NCI-H524 (cell line): ENCODE data around the gene HPRT1.

Experiments
- DNase-seq, 2 experiments: peaks; one replicate each; lab custom pipeline; 2025; lab: John Stamatoyannopoulos, UW

HPRT1 gene

GRCh38 chrX:134543288-134543687 lies 83.3 kb downstream of the HPRT1 start:
- DNase-seq = no peak

- no peak for DNase-seq
These were observed 84.2 kb downstream of the HPRT1 start for GRCh38 chrX:134544135-134544512.

- no peak for DNase-seq
These were observed 84.7 kb downstream of the HPRT1 start for GRCh38 chrX:134544513-134545151.

- no peak for DNase-seq
These were observed 85.5 kb downstream of the HPRT1 start for GRCh38 chrX:134545510-134545909.

GRCh38 chrX:134546187-134546586 lies 86.2 kb downstream of the HPRT1 start:
- DNase-seq = no peak

GRCh38 chrX:134547047-134547679 lies 87.2 kb downstream of the HPRT1 start:
- DNase-seq = no peak

- DNase-seq = peak in 1 of 2 experiments; percentile 40
These were observed 88.6 kb downstream of the HPRT1 start for GRCh38 chrX:134548257-134549201.
